Measurements from ENCODE around the gene NINJ1.

DNA sequence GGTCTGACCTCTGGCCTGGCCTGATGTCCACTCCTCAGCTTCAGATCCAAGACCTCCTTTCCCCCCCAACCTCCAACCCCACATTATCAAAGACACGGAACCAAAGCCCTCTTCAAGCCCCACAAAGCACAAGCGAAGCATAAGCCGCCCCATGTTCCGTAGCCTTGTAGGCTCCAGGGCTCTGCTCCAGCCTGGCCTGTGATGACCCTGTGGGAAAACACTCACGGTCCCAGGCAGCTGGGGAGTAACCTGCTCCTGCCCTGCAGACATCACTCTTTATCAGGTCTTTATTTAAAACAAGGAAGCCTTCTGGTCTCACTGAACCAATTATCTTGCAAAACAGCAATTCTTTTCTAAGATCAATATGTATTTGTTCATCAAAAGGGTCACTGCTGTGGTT lies 34.5 kb upstream of the NINJ1 start:
- TF ChIP-seq POLR2A (IDR thresholded peaks at IDR 0.05) (no peak), CTCF (IDR thresholded peaks at IDR 0.05) (no peak)
